HEK293 (cell line): ENCODE measurements around the gene ERMAP.
A peak's percentile ranks its signal among the peaks of the same experiment; 100 is the strongest.

ENCODE experiments used
- GLIS2 ChIP-seq: fragments of 450-650 bp; formaldehyde crosslinking; IDR thresholded peaks from 2 replicates; pipeline ENCODE4 v1.5.1; 2016; ENCODE audit warnings: missing biosample characterization, missing genetic modification characterization
- KLF8 ChIP-seq: fragments of 450-650 bp; formaldehyde crosslinking; IDR thresholded peaks from 2 replicates; pipeline ENCODE4 v1.5.1; 2016; ENCODE audit warnings: missing biosample characterization, missing genetic modification characterization
- KLF9 ChIP-seq: fragments of 450-650 bp; formaldehyde crosslinking; IDR thresholded peaks from 2 replicates; pipeline ENCODE4 v1.5.1; 2016; ENCODE audit warnings: missing biosample characterization, missing genetic modification characterization, low read depth
- PRDM10 ChIP-seq: fragments of 450-650 bp; formaldehyde crosslinking; IDR thresholded peaks from 2 replicates; pipeline ENCODE4 v1.5.1; 2016; ENCODE audit warnings: missing biosample characterization, missing genetic modification characterization
- ZBTB20 ChIP-seq: fragments of 450-650 bp; formaldehyde crosslinking; IDR thresholded peaks from 2 replicates; pipeline ENCODE4 v1.5.1; 2016; ENCODE audit warnings: missing biosample characterization, missing genetic modification characterization
- ZBTB44 ChIP-seq: fragments of 450-650 bp; IDR thresholded peaks from 2 replicates; pipeline ENCODE4 v1.5.1; 2018; ENCODE audit warnings: missing biosample characterization, mild to moderate bottlenecking, missing genetic modification characterization
- ZFP37 ChIP-seq: fragments of 450-650 bp; formaldehyde crosslinking; IDR thresholded peaks from 2 replicates; pipeline ENCODE4 v1.5.1; 2016; ENCODE audit warnings: missing biosample characterization, missing genetic modification characterization
- ZFP69B ChIP-seq: fragments of 450-650 bp; formaldehyde crosslinking; IDR thresholded peaks from 2 replicates; pipeline ENCODE4 v1.5.1; 2016; ENCODE audit warnings: missing biosample characterization, missing genetic modification characterization
- ZNF239 ChIP-seq: fragments of 450-650 bp; formaldehyde crosslinking; IDR thresholded peaks from 2 replicates; pipeline ENCODE4 v1.5.1; 2016; ENCODE audit warnings: missing biosample characterization, missing genetic modification characterization
- ZNF274 ChIP-seq, 2 experiments: fragments of 200-500 bp in 1 of 2; fragments of 450-650 bp in 1 of 2; sonication (Bioruptor generic) in 1 of 2; formaldehyde crosslinking in 1 of 2; IDR thresholded peaks; 2 replicates each; pipeline versions ENCODE4 v1.5.1 to v1.6.1; 2014 to 2016; ENCODE audit warnings: borderline replicate concordance in 1 of 2, inconsistent platforms in 1 of 2, low read length in 1 of 2, missing biosample characterization in 1 of 2, missing genetic modification characterization in 1 of 2
- ZNF433 ChIP-seq: fragments of 450-650 bp; formaldehyde crosslinking; IDR thresholded peaks from 2 replicates; pipeline ENCODE4 v1.5.1; 2016; ENCODE audit warnings: missing biosample characterization, missing genetic modification characterization, low read depth
- ZNF501 ChIP-seq: fragments of 450-650 bp; formaldehyde crosslinking; IDR thresholded peaks from 2 replicates; pipeline ENCODE4 v1.5.1; 2016; ENCODE audit warnings: missing biosample characterization, missing genetic modification characterization
- ZNF549 ChIP-seq: fragments of 450-650 bp; IDR thresholded peaks from 2 replicates; pipeline ENCODE4 v1.5.1; 2018; ENCODE audit warnings: missing biosample characterization, missing genetic modification characterization, mild to moderate bottlenecking, inconsistent platforms, moderate library complexity
- ZNF560 ChIP-seq: fragments of 450-650 bp; formaldehyde crosslinking; IDR thresholded peaks from 2 replicates; pipeline ENCODE4 v1.5.1; 2017; ENCODE audit warnings: missing biosample characterization, missing genetic modification characterization, borderline replicate concordance
- ZNF561 ChIP-seq: fragments of 450-650 bp; IDR thresholded peaks from 2 replicates; pipeline ENCODE4 v1.5.1; 2018; ENCODE audit warnings: missing biosample characterization, missing genetic modification characterization, borderline replicate concordance
- ZNF660 ChIP-seq: fragments of 450-650 bp; IDR thresholded peaks from 2 replicates; pipeline ENCODE4 v1.5.1; 2018; ENCODE audit warnings: missing biosample characterization, mild to moderate bottlenecking, missing genetic modification characterization
- ZNF777 ChIP-seq: fragments of 450-650 bp; formaldehyde crosslinking; IDR thresholded peaks from 2 replicates; pipeline ENCODE4 v1.5.1; 2017; ENCODE audit warnings: missing biosample characterization, missing genetic modification characterization, borderline replicate concordance
- TF ChIP-seq, protein P1 (sequence below): fragments of 450-650 bp; formaldehyde crosslinking; conservative IDR thresholded peaks from 2 replicates; pipeline ENCODE4 v1.5.1; 2016; ENCODE audit warnings: low read depth, missing biosample characterization, missing genetic modification characterization

The ERMAP gene

DNA sequence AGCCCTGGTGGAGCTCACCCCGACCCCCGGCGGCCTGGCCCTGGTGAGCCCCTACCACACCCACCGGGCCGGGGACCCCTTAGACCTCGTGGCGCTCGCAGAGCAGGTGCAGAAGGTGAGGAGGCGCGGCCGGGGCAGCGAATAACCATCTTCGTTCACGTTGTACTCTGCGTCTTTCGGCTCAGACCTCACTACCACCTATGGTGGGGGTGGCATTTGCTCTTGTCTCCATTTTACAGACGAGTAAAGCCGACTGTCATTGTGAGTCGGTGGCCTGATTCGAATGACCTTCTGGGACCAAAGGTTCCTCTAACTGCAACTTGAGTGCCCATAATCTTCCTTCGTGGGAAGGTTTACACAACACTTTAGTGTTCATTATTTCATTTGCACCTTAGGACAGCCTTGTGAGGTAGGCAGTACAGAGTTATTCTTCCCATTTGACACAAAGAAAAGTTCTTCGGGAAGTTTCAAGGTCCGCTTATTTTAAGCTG, 49.4 kb upstream of the ERMAP start (continued):
- TF ChIP-seq, protein P1, sequence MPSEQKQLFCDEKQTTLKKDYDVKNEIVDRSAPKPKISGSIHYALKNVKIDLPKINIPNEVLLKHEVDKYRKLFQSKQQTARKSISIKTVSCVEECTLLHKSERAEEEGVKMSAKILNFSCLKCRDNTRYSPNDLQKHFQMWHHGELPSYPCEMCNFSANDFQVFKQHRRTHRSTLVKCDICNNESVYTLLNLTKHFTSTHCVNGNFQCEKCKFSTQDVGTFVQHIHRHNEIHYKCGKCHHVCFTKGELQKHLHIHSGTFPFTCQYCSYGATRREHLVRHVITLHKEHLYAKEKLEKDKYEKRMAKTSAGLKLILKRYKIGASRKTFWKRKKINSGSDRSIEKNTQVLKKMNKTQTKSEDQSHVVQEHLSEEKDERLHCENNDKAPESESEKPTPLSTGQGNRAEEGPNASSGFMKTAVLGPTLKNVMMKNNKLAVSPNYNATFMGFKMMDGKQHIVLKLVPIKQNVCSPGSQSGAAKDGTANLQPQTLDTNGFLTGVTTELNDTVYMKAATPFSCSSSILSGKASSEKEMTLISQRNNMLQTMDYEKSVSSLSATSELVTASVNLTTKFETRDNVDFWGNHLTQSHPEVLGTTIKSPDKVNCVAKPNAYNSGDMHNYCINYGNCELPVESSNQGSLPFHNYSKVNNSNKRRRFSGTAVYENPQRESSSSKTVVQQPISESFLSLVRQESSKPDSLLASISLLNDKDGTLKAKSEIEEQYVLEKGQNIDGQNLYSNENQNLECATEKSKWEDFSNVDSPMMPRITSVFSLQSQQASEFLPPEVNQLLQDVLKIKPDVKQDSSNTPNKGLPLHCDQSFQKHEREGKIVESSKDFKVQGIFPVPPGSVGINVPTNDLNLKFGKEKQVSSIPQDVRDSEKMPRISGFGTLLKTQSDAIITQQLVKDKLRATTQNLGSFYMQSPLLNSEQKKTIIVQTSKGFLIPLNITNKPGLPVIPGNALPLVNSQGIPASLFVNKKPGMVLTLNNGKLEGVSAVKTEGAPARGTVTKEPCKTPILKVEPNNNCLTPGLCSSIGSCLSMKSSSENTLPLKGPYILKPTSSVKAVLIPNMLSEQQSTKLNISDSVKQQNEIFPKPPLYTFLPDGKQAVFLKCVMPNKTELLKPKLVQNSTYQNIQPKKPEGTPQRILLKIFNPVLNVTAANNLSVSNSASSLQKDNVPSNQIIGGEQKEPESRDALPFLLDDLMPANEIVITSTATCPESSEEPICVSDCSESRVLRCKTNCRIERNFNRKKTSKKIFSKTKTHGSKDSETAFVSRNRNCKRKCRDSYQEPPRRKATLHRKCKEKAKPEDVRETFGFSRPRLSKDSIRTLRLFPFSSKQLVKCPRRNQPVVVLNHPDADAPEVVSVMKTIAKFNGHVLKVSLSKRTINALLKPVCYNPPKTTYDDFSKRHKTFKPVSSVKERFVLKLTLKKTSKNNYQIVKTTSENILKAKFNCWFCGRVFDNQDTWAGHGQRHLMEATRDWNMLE, result no peak
- no peak for TF ChIP-seq ZNF433 (tag by site-specific recombination)
- TF ChIP-seq ZNF777 (tag by site-specific recombination), result no peak
- no peak for TF ChIP-seq ZBTB44 (tag by site-specific recombination)
- TF ChIP-seq ZBTB20 (tag by site-specific recombination), result peak; percentile 12; the same call in 1 of the 2 replicates
- TF ChIP-seq ZNF274 (IDR thresholded peaks at IDR 0.05; ENCODE audit: low read length), result no peak
- TF ChIP-seq ZNF274 (tag by site-specific recombination; IDR thresholded peaks at IDR 0.05; ENCODE audit: borderline replicate concordance), result no peak
- no peak for TF ChIP-seq ZNF239
- TF ChIP-seq ZNF501 (tag by site-specific recombination), result peak; percentile 65; the same call in 1 of the 2 replicates
- TF ChIP-seq ZFP37 (tag by site-specific recombination), result peak; percentile 74; the same call in 1 of the 2 replicates
- TF ChIP-seq ZFP69B (tag by site-specific recombination), result no peak
- no peak for TF ChIP-seq ZNF549 (tag by site-specific recombination)
- peak; percentile 87 for TF ChIP-seq GLIS2 (tag by site-specific recombination)
- peak; percentile 65; the same call in 1 of the 2 replicates for TF ChIP-seq ZNF561
- 0 out of 2 replicates have a peak, but pooled peaks have one; percentile 58 for TF ChIP-seq ZNF660
- TF ChIP-seq ZNF560 (tag by site-specific recombination), result no peak
- TF ChIP-seq KLF8, result peak; percentile 19; the same call in 1 of the 2 replicates
- TF ChIP-seq PRDM10 (tag by site-specific recombination), result 0 out of 2 replicates have a peak, but pooled peaks have one; percentile 5
- peak; percentile 67 for TF ChIP-seq KLF9
